GM18508 (cell line): ENCODE measurements around the gene FAM174C.
"Not testable (repeated sequence)": the region's sequence is repeated elsewhere in the genome, so short reads cannot be mapped to it uniquely, and the experiment has no call there.

Experiments used
- ATAC-seq: cut with Tn5 transposase; IDR thresholded peaks from one replicate; pipeline ENCODE4 v1.9.1; 2021; ENCODE audit warnings: moderate number of reproducible peaks; ENCODE audit not compliant: insufficient read depth, unreplicated experiment

FAM174C gene

GRCh38 chr19:1313695-1314613, 38.6 kb downstream of the FAM174C start:
- no peak for ATAC-seq

GRCh38 chr19:1315470-1316166, 40.3 kb downstream of the FAM174C start:
- ATAC-seq = no peak

- no peak for ATAC-seq
Observed at GRCh38 chr19:1316466-1316865, 41.1 kb downstream of the FAM174C start.

GRCh38 chr19:1317274-1318003, 42.1 kb downstream of the FAM174C start:
- ATAC-seq = no peak

GRCh38 chr19:1318678-1319471, 43.5 kb downstream of the FAM174C start:
- no peak for ATAC-seq

- not testable (repeated sequence) for ATAC-seq
Observed at GRCh38 chr19:1320282-1320650, 44.9 kb downstream of the FAM174C start.

- no peak for ATAC-seq
Observed at GRCh38 chr19:1321539-1321938, 46.2 kb downstream of the FAM174C start.

- no peak for ATAC-seq
Observed at GRCh38 chr19:1322198-1322981, 47.1 kb downstream of the FAM174C start.

GRCh38 chr19:1324249-1324805, 49.0 kb downstream of the FAM174C start:
- ATAC-seq = no peak

- no peak for ATAC-seq
Observed at GRCh38 chr19:1324806-1325567, 49.7 kb downstream of the FAM174C start.

- ATAC-seq = no peak
Observed at GRCh38 chr19:1325568-1326294, 50.4 kb downstream of the FAM174C start.

GRCh38 chr19:1327125-1327524, 51.8 kb downstream of the FAM174C start:
- ATAC-seq = no peak
